Activated T-helper 17 cell treated with anti-CD3 and anti-CD28 coated beads, Interleukin-2, amount 50 U/mL, for 72 hours (primary cell): Measurements from ENCODE around the gene PITPNC1. TPM values are rescaled to one million over a fixed set of nuclear protein-coding genes. Genes with fewer than 3 reads are reported as not detected.

ENCODE experiments used
- ATAC-seq: fragments of 150-1000 bp; cut with Tn5 transposase; replicated peaks from 2 replicates; pipeline ENCODE4 v1.10.0; 2021; ENCODE audit warnings: mild to moderate bottlenecking, moderate library complexity
- H3K27ac Mint-ChIP-seq: one replicate; pipeline ENCODE4 v1.8.0; 2022; ENCODE audit warnings: mixed read lengths
- H3K27me3 Mint-ChIP-seq: one replicate; pipeline ENCODE4 v1.8.0; 2022; ENCODE audit warnings: mixed read lengths
- H3K36me3 Mint-ChIP-seq: one replicate; pipeline ENCODE4 v1.8.0; 2022; ENCODE audit warnings: low read depth, mild to moderate bottlenecking, mixed read lengths
- H3K4me1 Mint-ChIP-seq: one replicate; pipeline ENCODE4 v1.8.0; 2022; ENCODE audit warnings: mixed read lengths
- H3K4me3 Mint-ChIP-seq: one replicate; pipeline ENCODE4 v1.8.0; 2022; ENCODE audit warnings: mild to moderate bottlenecking, mixed read lengths
- H3K9me3 Mint-ChIP-seq: one replicate; pipeline ENCODE4 v1.8.0; 2022; ENCODE audit warnings: mixed read lengths
- total RNA-seq, 2 donors: library from RNA; stranded (reverse); gene quantifications; one replicate each; pipeline ENCODE4 v1.2.3, GENCODE V29; 2022

Gene PITPNC1
- total RNA-seq, 2 donors from 2014 or later = 43.0 to 45.4 TPM

GRCh38 chr17:67441052-67441895 lies 64.2 kb downstream of the PITPNC1 start:
- Mint-ChIP-seq H3K9me3 (no peaks in the 10 kb centered on the region), H3K4me1 (peaks cover 38% of the 10 kb centered on the region), H3K36me3 (no peaks in the 10 kb centered on the region), H3K27me3 (no peaks in the 10 kb centered on the region), H3K27ac (peak overlapping the region; percentile 94), H3K4me3 (peak overlapping the region; percentile 88)
- peak; percentile 95 for ATAC-seq

GRCh38 chr17:67441896-67442219 lies 64.8 kb downstream of the PITPNC1 start:
- H3K4me3 Mint-ChIP-seq = peak overlapping the region; percentile 88
- no peaks in the 10 kb centered on the region for H3K27me3 Mint-ChIP-seq
- ATAC-seq = no peak
- H3K9me3 Mint-ChIP-seq = no peaks in the 10 kb centered on the region
- H3K4me1 Mint-ChIP-seq = peaks cover 36% of the 10 kb centered on the region
- no peaks in the 10 kb centered on the region for H3K36me3 Mint-ChIP-seq
- H3K27ac Mint-ChIP-seq = peak overlapping the region; percentile 94

- peaks cover 37% of the 10 kb centered on the region for H3K4me1 Mint-ChIP-seq
These were observed 65.9 kb downstream of the PITPNC1 start for GRCh38 chr17:67442787-67443624.

GRCh38 chr17:67443931-67444595 lies 67.0 kb downstream of the PITPNC1 start:
- Mint-ChIP-seq H3K27ac (peak overlapping the region; percentile 85), H3K36me3 (no peaks in the 10 kb centered on the region), H3K9me3 (no peaks in the 10 kb centered on the region), H3K27me3 (no peaks in the 10 kb centered on the region), H3K4me1 (peaks cover 44% of the 10 kb centered on the region), H3K4me3 (peak overlapping the region; percentile 57)
- no peak for ATAC-seq

More at GRCh38 chr17:67442787-67443624, 65.9 kb downstream of the PITPNC1 start:
- no peaks in the 10 kb centered on the region for H3K9me3 Mint-ChIP-seq
- no peaks in the 10 kb centered on the region for H3K27me3 Mint-ChIP-seq
- H3K27ac Mint-ChIP-seq = peak overlapping the region; percentile 85
- H3K4me3 Mint-ChIP-seq = peak overlapping the region; percentile 57
- no peaks in the 10 kb centered on the region for H3K36me3 Mint-ChIP-seq
- no peak for ATAC-seq

GRCh38 chr17:67448449-67448848 lies 71.4 kb downstream of the PITPNC1 start:
- peak overlapping the region; percentile 83 for H3K4me3 Mint-ChIP-seq
- no peak for ATAC-seq

GRCh38 chr17:67449065-67449464 lies 72.0 kb downstream of the PITPNC1 start:
- Mint-ChIP-seq H3K4me1 (peaks cover 55% of the 10 kb centered on the region), H3K9me3 (no peaks in the 10 kb centered on the region), H3K4me3 (peak overlapping the region; percentile 83), H3K27me3 (no peaks in the 10 kb centered on the region), H3K36me3 (no peaks in the 10 kb centered on the region), H3K27ac (peak overlapping the region; percentile 96)
- ATAC-seq = no peak

More at GRCh38 chr17:67448449-67448848, 71.4 kb downstream of the PITPNC1 start:
- Mint-ChIP-seq H3K36me3 (no peaks in the 10 kb centered on the region), H3K9me3 (no peaks in the 10 kb centered on the region), H3K27me3 (no peaks in the 10 kb centered on the region), H3K27ac (peak overlapping the region; percentile 96), H3K4me1 (peaks cover 57% of the 10 kb centered on the region)

DNA sequence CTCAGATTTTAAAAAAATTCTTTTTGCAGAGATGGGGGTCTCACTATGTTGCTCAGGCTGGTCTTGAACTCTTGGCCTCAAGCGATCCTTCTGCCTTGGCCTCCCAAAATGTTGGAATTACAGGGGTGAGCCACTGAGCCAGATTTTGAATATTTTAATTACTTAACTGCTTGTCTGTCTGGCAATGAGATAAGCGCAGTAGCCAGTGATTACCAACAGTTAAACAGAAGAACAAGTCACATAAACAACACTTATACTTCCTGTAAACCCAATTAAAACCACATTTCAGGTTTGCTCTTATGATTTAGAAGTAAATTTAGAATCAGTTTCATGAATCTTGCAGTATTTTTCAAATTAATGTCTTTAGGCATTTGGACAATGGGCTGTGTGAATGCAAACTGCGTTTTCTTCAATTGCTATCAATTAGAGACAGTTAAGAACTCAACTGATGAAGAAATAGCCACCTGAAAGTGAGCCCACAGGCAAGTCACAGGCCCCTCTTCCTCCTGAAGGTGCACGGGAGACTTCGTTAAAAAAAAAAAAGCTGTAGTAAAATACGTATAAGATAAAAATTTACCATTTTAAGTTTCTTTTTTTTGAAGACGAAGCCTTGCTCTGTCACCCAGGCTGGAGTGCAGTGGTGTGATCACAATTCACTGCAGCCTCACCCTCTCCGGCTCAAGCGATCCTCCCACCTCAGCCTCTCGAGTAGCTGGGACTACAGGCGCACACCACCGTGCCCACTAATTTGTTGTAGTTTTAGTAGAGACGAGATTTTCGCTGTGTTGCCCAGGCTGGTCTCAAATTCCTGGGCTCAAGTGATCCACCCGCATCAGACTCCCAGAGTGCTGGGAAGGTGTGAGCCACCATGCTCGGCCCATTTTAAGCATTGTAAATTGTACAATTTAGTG lies 73.0 kb downstream of the PITPNC1 start:
- Mint-ChIP-seq H3K4me3 (peak overlapping the region; percentile 83), H3K27me3 (no peaks in the 10 kb centered on the region), H3K36me3 (no peaks in the 10 kb centered on the region), H3K4me1 (peaks cover 47% of the 10 kb centered on the region), H3K9me3 (no peaks in the 10 kb centered on the region), H3K27ac (peak overlapping the region; percentile 96)
- ATAC-seq = no peak

- H3K9me3 Mint-ChIP-seq = peaks cover 1% of the 10 kb centered on the region
- peak; percentile 89 for ATAC-seq
These were observed 75.8 kb downstream of the PITPNC1 start for GRCh38 chr17:67452681-67453554.

DNA sequence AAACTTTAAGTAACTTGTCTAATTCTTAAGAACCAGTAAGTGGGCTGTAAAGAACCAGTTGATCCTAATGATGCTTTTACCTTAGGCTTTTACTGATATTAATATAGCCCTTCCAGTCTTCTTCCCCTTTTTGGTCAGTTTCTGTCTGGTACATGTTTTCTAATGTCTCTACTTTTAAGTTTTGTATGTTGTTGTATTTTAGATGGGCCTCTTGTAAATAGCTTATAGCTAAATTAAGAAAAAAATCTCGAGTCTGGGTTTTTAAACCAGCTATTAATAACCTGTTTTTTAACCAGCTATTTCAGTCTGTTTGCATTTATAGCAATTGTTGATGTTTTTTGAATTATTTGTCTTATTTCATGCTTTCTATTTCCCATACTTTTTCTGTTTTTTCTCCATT lies 79.0 kb downstream of the PITPNC1 start:
- H3K27me3 Mint-ChIP-seq = no peaks in the 10 kb centered on the region
- no peak for ATAC-seq
- peaks cover 9% of the 10 kb centered on the region for H3K36me3 Mint-ChIP-seq
- H3K4me1 Mint-ChIP-seq = peaks cover 49% of the 10 kb centered on the region
- H3K4me3 Mint-ChIP-seq = peak overlapping the region; percentile 50
- peak overlapping the region; percentile 89 for H3K27ac Mint-ChIP-seq
- H3K9me3 Mint-ChIP-seq = peaks cover 9% of the 10 kb centered on the region

More at GRCh38 chr17:67452681-67453554, 75.8 kb downstream of the PITPNC1 start:
- Mint-ChIP-seq H3K4me3 (peak overlapping the region; percentile 83), H3K36me3 (peaks cover 4% of the 10 kb centered on the region), H3K4me1 (peaks cover 57% of the 10 kb centered on the region), H3K27me3 (no peaks in the 10 kb centered on the region), H3K27ac (peak overlapping the region; percentile 96)

GRCh38 chr17:67456889-67457288 lies 79.8 kb downstream of the PITPNC1 start:
- peaks cover 9% of the 10 kb centered on the region for H3K9me3 Mint-ChIP-seq
- peak overlapping the region; percentile 89 for H3K27ac Mint-ChIP-seq
- no peaks in the 10 kb centered on the region for H3K27me3 Mint-ChIP-seq
- H3K4me1 Mint-ChIP-seq = peaks cover 53% of the 10 kb centered on the region
- peaks cover 9% of the 10 kb centered on the region for H3K36me3 Mint-ChIP-seq
- peak overlapping the region; percentile 50 for H3K4me3 Mint-ChIP-seq
- ATAC-seq = no peak

DNA sequence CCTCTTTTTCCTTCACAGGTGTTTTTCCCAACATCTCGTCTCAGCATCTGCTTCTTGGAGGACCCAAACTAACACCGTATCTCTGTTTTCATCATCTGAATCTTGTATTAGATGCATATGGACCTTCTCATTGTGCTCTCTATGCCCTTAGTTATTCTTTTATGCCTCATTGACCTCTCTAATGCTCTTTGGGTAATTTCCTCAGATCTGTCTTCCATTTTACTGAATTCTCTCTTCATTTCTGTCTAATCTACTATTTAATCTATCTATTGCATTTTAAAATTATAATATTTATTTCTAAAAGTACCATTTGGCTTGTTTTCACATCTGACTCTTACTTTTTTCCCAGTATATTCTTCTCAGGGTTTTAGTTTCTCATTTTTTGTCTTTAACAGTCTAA lies 81.1 kb downstream of the PITPNC1 start:
- no peak for ATAC-seq
- Mint-ChIP-seq H3K27me3 (no peaks in the 10 kb centered on the region), H3K36me3 (peaks cover 9% of the 10 kb centered on the region), H3K4me1 (peaks cover 44% of the 10 kb centered on the region), H3K9me3 (peaks cover 9% of the 10 kb centered on the region), H3K4me3 (no peak overlapping the region), H3K27ac (peak overlapping the region; percentile 1)

- peaks cover 9% of the 10 kb centered on the region for H3K9me3 Mint-ChIP-seq
- H3K4me3 Mint-ChIP-seq = no peak overlapping the region
- peaks cover 47% of the 10 kb centered on the region for H3K4me1 Mint-ChIP-seq
- peaks cover 9% of the 10 kb centered on the region for H3K36me3 Mint-ChIP-seq
- ATAC-seq = no peak
- H3K27ac Mint-ChIP-seq = no peak overlapping the region
- H3K27me3 Mint-ChIP-seq = no peaks in the 10 kb centered on the region
These were observed 82.9 kb downstream of the PITPNC1 start for GRCh38 chr17:67459985-67460384.
